ENCODE results near the gene GLIPR2. TPM values are rescaled to one million over a fixed set of nuclear protein-coding genes. Genes with fewer than 3 reads are reported as not detected.

GLIPR2 gene
- total RNA-seq, 4 donors from 2014 or later, result 3.2 to 8.8 (median 5.6) TPM

DNA sequence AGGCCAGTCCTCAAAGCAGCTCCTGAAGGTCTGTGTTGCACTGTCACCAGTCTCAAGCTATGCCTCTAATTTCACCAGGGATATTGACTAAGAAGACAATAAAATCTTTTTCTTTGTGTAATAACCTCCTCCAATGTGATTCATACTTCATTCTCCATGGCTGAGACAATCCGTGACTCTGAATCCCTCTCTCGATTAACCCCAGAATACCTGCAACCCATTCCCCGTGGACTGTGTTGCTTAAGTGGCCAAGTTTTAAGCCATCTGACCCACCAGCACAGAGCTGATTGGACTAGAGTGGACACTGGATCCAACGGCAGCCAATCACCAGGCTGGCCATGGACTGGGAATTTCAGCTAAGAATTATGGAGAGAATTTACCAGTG, 27.2 kb downstream of the GLIPR2 start:
- H3K27me3 ChIP-seq, result no peaks in the 10 kb centered on the region
- no peak for TF ChIP-seq POLR2AphosphoS5 (IDR thresholded peaks at IDR 0.05)
- TF ChIP-seq, protein P1, sequence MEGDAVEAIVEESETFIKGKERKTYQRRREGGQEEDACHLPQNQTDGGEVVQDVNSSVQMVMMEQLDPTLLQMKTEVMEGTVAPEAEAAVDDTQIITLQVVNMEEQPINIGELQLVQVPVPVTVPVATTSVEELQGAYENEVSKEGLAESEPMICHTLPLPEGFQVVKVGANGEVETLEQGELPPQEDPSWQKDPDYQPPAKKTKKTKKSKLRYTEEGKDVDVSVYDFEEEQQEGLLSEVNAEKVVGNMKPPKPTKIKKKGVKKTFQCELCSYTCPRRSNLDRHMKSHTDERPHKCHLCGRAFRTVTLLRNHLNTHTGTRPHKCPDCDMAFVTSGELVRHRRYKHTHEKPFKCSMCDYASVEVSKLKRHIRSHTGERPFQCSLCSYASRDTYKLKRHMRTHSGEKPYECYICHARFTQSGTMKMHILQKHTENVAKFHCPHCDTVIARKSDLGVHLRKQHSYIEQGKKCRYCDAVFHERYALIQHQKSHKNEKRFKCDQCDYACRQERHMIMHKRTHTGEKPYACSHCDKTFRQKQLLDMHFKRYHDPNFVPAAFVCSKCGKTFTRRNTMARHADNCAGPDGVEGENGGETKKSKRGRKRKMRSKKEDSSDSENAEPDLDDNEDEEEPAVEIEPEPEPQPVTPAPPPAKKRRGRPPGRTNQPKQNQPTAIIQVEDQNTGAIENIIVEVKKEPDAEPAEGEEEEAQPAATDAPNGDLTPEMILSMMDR (IDR thresholded peaks at IDR 0.05), result no peak
- no peak for TF ChIP-seq EP300 (IDR thresholded peaks at IDR 0.05)
- no peak for TF ChIP-seq POLR2A (IDR thresholded peaks at IDR 0.05)
- peak overlapping the region; percentile 70 for H3K27ac ChIP-seq
- H3K36me3 ChIP-seq, result no peaks in the 10 kb centered on the region
- H3K9me3 ChIP-seq, result no peaks in the 10 kb centered on the region
- no peak overlapping the region for H3K4me3 ChIP-seq
- DNase-seq (ENCODE audit: low spot score in 2 of 2), result no peak
- 59% methylated on average over 4 of the region's 4 CpGs for WGBS
- peaks cover 47% of the 10 kb centered on the region for H3K4me1 ChIP-seq

DNA sequence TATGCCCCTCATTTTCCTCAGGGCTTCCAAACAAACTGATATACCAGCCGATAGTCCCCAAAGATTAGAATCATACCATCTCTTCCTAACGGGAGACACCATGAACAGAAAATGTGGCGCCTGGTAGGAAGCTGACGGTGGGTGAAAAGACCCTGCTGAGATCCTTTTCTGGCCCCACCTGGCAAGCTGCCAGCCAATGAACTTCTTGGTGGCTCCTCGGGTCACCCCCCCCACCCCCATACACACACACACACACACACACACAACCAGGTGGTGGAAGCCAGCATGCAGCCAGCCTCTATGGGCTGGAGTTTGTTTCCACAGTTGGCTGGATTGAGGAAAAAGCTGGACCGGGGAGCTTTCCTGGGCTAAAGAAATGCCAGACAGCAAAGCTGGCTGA, 27.8 kb downstream of the GLIPR2 start:
- H3K9me3 ChIP-seq, result no peaks in the 10 kb centered on the region
- WGBS, result 90% methylated on average over 5 of the region's 6 CpGs
- no peaks in the 10 kb centered on the region for H3K36me3 ChIP-seq
- peaks cover 44% of the 10 kb centered on the region for H3K4me1 ChIP-seq
- H3K27ac ChIP-seq, result peak overlapping the region; percentile 48
- TF ChIP-seq, protein P1 (IDR thresholded peaks at IDR 0.05), result no peak
- TF ChIP-seq EP300 (IDR thresholded peaks at IDR 0.05), result no peak
- no peak for TF ChIP-seq POLR2AphosphoS5 (IDR thresholded peaks at IDR 0.05)
- TF ChIP-seq POLR2A (IDR thresholded peaks at IDR 0.05), result no peak
- H3K27me3 ChIP-seq, result no peaks in the 10 kb centered on the region
- H3K4me3 ChIP-seq, result no peak overlapping the region
- DNase-seq (ENCODE audit: low spot score in 2 of 2), result no peak

DNA sequence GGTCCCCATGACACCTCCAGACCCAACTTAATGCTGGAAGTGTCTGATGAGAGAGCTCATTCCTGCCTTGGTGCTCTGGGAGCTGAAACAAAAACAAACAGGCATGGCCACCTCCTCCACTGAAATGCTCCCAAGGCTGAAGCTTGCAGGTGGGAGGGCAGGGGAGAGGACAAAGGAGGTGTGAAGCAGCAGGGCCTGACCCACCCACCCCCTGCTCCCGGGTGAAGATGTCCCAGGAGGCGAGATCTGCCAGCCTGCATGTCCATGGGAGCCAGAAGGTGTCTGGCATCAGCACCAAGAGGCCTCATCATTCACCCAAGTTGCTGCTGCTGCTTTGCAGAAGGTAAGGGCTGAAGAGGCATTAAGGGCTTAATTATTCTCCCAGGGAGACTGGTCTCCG, 28.5 kb downstream of the GLIPR2 start:
- Histone ChIP-seq H3K4me3 (no peak overlapping the region), H3K27me3 (no peaks in the 10 kb centered on the region), H3K4me1 (peaks cover 41% of the 10 kb centered on the region), H3K9me3 (no peaks in the 10 kb centered on the region), H3K36me3 (no peaks in the 10 kb centered on the region), H3K27ac (no peak overlapping the region)
- 80% methylated on average over 3 of the region's 3 CpGs for WGBS
- DNase-seq (ENCODE audit: low spot score in 2 of 2), result no peak
- no peak for TF ChIP-seq POLR2A (IDR thresholded peaks at IDR 0.05)
- TF ChIP-seq, protein P1 (IDR thresholded peaks at IDR 0.05), result no peak
- no peak for TF ChIP-seq EP300 (IDR thresholded peaks at IDR 0.05)
- TF ChIP-seq POLR2AphosphoS5 (IDR thresholded peaks at IDR 0.05), result no peak

DNA sequence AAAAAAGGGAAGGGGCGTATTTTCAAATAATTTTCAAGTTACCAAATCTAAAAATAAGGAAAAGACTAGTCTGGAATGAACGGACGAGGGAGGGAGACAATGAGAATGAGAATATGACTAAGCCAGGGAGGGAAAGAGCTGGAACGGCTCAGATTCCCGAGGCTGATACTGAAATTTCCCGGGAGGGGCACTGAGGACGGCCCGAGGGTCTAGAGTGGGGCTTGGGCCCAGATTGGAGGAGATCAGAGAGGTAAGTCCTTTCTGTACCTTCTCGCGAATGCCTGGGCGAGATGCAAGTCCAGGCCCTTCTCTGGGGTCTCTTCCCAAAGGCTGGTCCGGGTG, 29.3 kb downstream of the GLIPR2 start:
- H3K4me3 ChIP-seq, result peak overlapping the region; percentile 48
- H3K36me3 ChIP-seq, result no peaks in the 10 kb centered on the region
- TF ChIP-seq, protein P1 (IDR thresholded peaks at IDR 0.05), result no peak
- TF ChIP-seq POLR2A (IDR thresholded peaks at IDR 0.05) (no peak), POLR2AphosphoS5 (IDR thresholded peaks at IDR 0.05) (no peak), EP300 (IDR thresholded peaks at IDR 0.05) (no peak)
- no peak for DNase-seq (ENCODE audit: low spot score in 2 of 2)
- H3K27me3 ChIP-seq, result no peaks in the 10 kb centered on the region
- H3K9me3 ChIP-seq, result no peaks in the 10 kb centered on the region
- whole genome bisulfite sequencing, result 30% methylated on average over 12 of the region's 12 CpGs
- peaks cover 37% of the 10 kb centered on the region for H3K4me1 ChIP-seq
- peak overlapping the region; percentile 57 for H3K27ac ChIP-seq

DNA sequence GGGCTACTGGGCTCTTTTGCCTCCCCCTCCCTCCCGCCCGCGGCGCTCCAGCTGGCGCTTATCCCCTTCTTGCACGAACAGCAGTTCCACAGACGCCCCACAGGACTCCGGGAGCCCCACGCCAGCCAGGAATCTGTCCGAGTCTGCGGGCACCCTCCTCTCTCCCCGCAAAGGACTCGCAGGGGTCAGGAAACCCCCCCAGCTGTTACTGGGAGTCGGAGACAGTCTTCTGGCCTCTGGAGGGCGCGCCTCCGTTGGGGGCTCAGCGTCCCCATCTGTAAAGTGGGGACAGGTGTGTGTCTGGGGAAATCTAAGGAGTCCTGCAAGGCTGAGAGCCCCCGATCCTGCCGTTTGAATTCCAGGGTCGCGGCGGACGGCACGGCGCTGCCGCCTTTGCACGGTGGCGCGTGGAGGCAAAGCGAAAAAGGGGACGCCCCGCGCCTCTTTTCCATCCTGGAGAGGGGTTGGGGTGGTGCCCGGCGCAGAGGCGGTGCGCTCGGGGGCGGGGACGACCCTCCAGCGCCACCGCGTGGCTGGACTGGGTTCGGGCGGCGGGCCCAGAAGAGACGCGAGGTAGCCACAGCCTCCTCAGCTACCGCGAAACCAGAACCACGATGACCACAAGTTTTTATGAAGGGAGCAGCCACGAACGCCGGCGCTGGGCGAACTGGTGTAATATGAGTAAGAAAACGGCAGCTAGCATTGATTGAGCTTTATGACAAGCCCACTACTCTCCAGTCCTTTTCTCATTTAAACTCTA, 29.8 kb downstream of the GLIPR2 start:
- H3K4me1 ChIP-seq, result peaks cover 34% of the 10 kb centered on the region
- TF ChIP-seq POLR2AphosphoS5 (IDR thresholded peaks at IDR 0.05), result no peak
- TF ChIP-seq, protein P1 (IDR thresholded peaks at IDR 0.05), result peak; percentile 75 to 97
- no peak for TF ChIP-seq EP300 (IDR thresholded peaks at IDR 0.05)
- TF ChIP-seq POLR2A (IDR thresholded peaks at IDR 0.05), result no peak
- no peaks in the 10 kb centered on the region for H3K9me3 ChIP-seq
- peak; percentile 89 to 90 for DNase-seq (ENCODE audit: low spot score in 2 of 2)
- H3K27me3 ChIP-seq, result no peaks in the 10 kb centered on the region
- H3K36me3 ChIP-seq, result no peaks in the 10 kb centered on the region
- peak overlapping the region; percentile 57 for H3K27ac ChIP-seq
- 1% methylated on average over 12 of the region's 58 CpGs for WGBS
- peak overlapping the region; percentile 48 for H3K4me3 ChIP-seq
